Measurements from ENCODE around the gene PNCK.

The PNCK gene

GRCh38 chrX:153640736-153641575 is 32.7 kb downstream of the PNCK start:
- DNase-seq = no peak

DNA sequence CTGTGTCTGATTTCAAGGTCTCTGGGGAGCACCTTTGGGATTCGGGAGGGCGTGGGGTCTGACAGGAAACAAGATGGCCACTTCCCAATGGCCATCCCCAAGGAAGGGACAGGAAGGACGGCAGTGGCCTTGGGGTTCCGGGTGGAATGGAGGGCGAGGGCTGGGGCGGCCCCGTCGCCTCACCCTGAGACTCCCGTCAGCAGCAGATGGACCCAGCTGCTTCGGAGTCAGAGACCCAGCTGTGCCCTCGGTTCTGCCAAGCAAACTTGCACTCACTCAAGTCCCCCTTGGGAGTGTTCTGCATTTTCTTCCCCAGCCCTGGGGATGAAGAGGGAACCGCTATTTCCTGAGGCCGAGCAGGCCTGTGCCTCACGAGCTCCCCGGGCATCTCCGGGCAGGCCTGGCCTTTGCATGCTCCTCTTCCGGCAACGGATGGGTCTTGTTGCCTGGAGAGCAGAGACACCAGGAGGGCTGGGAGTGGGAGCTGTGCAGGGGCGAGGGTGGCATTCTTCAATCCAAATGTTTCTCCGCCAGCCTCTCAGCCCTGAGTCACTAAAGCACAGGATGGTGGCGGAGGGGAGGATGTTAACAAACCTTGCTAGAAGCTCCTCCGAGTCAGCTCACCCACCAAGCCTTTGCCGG is 33.4 kb downstream of the PNCK start:
- DNase-seq = no peak

DNA sequence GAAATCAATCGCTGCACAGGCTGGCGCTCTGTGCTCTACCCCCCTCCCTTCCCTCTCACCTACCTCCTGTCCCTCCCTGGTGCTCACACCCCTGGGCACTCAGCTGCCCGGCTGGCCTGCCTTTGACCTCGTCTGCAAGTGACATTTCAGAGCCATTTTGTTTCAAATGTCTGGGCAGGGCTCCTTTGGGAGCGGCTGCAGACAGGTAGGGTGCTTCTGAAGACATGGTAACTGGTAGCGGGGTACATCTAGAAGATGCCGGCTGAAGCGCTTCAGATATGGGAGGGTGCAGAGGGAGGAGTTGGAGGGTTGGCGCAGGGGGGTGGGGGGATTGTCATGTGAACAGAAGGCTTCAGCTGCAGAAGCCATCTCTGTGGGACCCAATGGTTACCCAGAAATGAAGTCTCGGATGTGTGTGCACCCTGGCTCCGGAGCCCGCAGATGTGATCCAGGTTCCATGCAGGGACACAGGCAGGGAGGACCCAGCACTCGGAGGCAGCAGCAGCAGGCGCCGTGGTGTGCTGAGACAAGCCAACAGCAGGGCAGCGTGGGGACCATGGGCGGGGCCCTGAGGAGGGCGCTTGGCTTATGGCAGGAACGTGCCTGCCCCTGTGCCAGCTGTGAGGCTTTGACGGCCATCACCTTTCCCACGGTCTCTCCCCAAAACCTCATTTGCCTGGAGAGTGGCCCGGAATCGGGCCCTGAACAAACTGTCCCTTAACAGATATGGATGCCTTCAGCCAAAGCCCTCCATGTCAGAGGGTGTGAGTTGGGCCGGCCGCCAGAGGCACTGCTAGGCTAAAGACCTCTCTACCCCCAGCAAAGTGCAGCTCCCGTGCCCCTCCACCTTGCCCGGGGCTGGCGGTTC is 34.2 kb downstream of the PNCK start:
- DNase-seq = no peak

DNA sequence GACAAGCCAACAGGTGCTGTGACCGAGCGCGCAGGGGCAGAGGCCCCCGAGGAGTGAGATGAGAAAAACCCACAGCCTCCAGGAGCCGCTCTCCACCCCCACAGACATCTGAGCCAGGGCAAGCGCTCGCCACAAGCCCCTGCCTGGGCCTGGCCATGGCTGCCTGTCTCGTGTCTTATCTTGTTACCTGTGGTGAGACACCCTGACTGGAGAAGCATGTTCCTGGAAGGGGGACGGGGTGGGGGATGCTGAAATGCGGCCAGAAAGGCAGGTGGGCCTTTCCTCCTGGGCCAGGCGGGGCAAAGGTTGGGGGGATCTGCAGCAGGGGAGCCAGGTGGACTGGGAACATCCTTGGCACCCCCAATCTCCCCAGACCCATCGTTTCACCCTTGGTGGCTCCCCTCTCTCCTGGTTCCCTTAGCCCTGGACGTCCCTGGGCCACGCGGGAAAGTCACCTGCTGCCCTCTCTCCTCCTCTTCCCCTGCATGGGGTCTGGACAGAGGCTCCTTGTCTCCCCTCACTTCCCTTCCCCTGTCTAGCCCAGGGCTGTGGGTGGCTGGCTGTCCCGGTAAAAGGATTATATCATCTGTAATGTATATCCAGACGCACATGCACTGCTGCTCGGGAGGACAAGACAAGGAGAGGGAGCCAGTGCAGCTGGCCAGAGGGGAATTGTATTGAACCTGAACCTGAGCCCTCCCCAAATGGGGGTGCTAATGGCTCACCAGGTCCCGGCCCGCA is 35.0 kb downstream of the PNCK start:
- DNase-seq = no peak

GRCh38 chrX:153638041-153638371 is 35.6 kb downstream of the PNCK start:
- DNase-seq = no peak

GRCh38 chrX:153637121-153638040 is 36.2 kb downstream of the PNCK start:
- no peak for DNase-seq

- DNase-seq = no peak
These were observed 36.9 kb downstream of the PNCK start for GRCh38 chrX:153636716-153637115.

- DNase-seq = no peak
These were observed 37.6 kb downstream of the PNCK start for GRCh38 chrX:153635788-153636668.

DNA sequence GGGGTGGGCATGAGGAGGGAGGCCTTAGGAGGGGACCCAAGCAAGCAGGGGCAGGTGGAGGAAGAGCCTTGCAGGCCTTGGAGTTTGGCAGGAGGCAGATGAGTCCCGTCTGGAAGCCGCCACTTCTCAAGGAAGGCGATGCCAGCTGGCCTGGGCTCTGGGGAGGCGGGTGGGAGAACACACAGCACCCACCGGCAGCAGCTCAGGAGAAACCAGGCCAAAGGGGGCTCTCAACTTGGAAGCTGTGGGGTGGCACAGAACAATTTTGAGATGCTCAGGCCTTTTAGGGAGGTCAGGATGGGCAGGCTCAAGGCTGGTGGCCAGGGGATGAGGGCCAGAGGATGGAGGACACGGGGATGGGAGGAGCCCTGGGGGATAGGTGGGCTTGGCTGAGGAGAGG is 38.2 kb downstream of the PNCK start:
- DNase-seq = no peak

DNA sequence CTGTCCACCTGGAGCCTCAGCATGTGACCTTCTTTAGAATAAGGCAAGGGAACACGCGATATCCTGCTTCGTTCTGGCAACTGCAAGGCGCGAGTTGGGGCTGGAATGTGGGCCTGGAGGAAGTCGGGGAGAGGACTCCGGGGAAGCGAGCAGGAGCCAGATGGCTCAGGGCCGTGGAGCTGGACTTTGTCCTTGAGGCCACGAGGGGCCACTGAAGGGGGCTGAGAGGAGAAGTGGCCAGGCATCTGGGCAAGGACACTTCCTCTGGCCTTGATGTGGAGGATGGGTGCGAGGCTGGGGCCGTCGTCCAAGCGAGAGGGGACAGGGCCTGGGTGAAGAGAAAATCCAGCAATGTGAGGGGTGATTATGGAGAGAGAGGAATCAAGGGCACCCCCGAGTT is 38.8 kb downstream of the PNCK start:
- DNase-seq = no peak

GRCh38 chrX:153634236-153634635 is 39.4 kb downstream of the PNCK start:
- no peak for DNase-seq

- no peak for DNase-seq
These were observed 39.9 kb downstream of the PNCK start for GRCh38 chrX:153633607-153634180.

GRCh38 chrX:153633048-153633447 is 40.6 kb downstream of the PNCK start:
- DNase-seq = no peak

DNA sequence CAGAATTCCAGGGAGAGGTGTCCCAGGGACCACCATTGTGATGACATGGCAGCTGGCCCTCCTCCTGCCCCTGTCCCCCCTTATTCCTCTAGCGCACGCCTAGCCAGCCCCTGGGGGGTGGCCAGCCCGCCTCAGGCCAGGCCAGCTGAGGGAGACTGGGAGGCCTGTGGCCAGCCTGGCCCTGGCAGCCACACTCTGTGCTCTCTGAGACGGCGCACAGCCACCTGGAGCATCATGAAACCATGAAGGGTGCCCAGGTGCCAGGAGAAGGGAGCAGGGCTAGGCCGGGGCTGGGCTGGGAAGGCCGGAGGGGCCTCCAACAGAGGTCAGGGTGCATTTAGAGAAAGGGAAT is 41.0 kb downstream of the PNCK start:
- DNase-seq = no peak

- DNase-seq = no peak
These were observed 41.6 kb downstream of the PNCK start for GRCh38 chrX:153631907-153632594.

DNA sequence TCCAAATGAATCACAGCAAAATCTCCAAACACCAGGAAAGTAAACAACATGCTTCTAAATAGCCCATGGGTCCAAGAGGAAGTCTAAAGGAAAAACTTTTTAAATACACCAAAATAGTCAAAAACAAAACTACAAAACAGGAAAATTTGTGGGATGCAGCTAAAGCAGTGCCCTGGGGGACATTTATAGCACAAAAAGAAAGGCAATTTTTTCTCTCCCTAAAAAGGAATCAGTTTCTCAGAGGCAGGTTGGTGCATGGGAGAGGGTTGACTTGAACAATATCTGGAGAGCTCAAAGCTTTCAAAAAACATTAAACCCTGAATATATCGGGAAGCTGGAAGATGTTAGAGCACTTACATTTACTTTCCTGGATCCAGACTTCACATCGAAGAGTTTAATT is 42.3 kb downstream of the PNCK start:
- DNase-seq = no peak

DNA sequence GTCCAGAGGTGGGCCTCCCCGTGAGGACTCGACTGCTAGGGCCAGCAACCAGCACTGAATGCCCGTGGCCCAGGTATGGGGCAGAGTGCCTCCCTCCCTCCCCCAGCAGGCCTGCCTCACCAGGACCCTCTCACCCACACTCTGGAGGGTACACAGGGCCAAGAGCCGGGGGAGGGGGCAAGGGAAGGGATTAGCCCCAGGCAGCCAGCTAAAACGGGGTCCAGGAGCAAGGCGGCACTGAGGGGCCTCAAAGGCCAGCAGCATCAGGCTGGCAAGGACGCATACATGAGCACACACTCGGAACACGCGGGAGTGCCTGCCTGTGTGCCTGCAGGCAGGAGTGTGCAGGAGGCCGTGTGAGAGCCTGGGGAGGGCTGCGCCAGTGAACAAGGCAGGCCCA is 44.9 kb downstream of the PNCK start:
- no peak for DNase-seq

DNA sequence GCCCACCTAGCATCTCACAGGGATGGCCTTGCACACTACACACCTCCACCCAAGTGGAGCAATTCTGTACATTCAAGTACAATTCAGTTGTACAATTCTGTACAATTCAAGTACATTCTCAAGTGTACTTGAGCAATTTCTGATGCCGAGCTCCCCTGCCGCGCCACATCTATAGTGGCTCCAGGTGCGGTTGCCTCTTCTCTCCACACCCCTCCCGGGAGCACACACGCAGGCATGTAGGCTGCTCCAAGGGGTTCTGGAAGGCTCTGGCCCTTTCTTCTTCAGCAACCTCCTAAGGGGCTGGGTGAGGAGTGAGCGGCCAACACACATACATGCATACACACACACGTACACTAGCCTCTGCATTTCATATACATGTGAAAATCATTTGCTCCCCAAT is 45.5 kb downstream of the PNCK start:
- no peak for DNase-seq

DNA sequence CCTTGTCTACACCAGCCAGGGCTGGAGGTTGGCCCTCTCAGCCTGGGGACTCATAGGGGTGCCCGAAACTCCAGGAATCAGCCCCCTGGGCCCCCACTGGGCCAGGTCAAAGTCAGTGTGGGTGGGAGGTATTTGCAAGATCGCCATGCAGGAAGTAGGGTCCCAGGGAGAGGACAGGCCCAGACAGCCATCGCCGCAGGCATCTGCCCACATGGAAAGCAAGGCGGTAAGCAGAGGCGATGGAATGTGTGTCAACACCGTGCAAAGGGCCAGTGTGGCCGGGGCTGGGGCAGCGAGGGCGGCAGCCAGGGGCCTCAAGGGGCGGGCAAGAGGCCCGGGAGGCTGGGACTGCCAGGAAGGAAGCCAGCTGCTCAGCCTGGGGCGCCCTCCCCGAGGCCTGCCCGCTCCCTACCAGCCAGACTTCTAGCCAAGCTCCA is 45.9 kb downstream of the PNCK start:
- DNase-seq = no peak
